ENCODE results near the gene PRCD. TPM values are rescaled to one million over a fixed set of nuclear protein-coding genes. Genes with fewer than 3 reads are reported as not detected.
A peak's percentile ranks its signal among the peaks of the same experiment; 100 is the strongest.

The PRCD gene
- total RNA-seq, 1 donor from 2014 or later, result 0.75 TPM

GRCh38 chr17:76501018-76501826 lies 38.6 kb upstream of the PRCD start, which contains the start of gene RHBDF2:
Gene RHBDF2 (minus strand): TSS chr17:76501423. CDS start chr17:76481524, 19,899 bp downstream.
- Mint-ChIP-seq H3K9me3 (no peaks in the 10 kb centered on the region), H3K27me3 (ENCODE audit: low read depth) (peaks cover 49% of the 10 kb centered on the region), H3K36me3 (ENCODE audit: low read depth) (no peaks in the 10 kb centered on the region), H3K4me3 (peak within 1 kb of the TSS; percentile 88), H3K27ac (ENCODE audit: unreplicated experiment) (peak within 1 kb of the TSS; percentile 83), H3K4me1 (peaks cover 17% of the 10 kb centered on the region)
- no peak for TF ChIP-seq CTCF (conservative IDR thresholded peaks at IDR 0.05)
- peak; percentile 71 for DNase-seq (ENCODE audit: low read depth, low spot score)

- DNase-seq (ENCODE audit: low read depth, low spot score), result no peak
- Mint-ChIP-seq H3K27ac (ENCODE audit: unreplicated experiment) (no peak overlapping the region), H3K9me3 (no peaks in the 10 kb centered on the region), H3K4me1 (peaks cover 17% of the 10 kb centered on the region), H3K36me3 (ENCODE audit: low read depth) (no peaks in the 10 kb centered on the region), H3K27me3 (ENCODE audit: low read depth) (peaks cover 54% of the 10 kb centered on the region), H3K4me3 (peak overlapping the region; percentile 88)
- no peak for TF ChIP-seq CTCF (conservative IDR thresholded peaks at IDR 0.05)
Observed at GRCh38 chr17:76501827-76502307, 38.0 kb upstream of the PRCD start.

GRCh38 chr17:76502341-76503211 lies 37.3 kb upstream of the PRCD start:
- H3K27me3 Mint-ChIP-seq (ENCODE audit: low read depth), result peaks cover 56% of the 10 kb centered on the region
- H3K36me3 Mint-ChIP-seq (ENCODE audit: low read depth), result no peaks in the 10 kb centered on the region
- DNase-seq (ENCODE audit: low read depth, low spot score), result no peak
- peak overlapping the region; percentile 36 for H3K4me3 Mint-ChIP-seq
- TF ChIP-seq CTCF (conservative IDR thresholded peaks at IDR 0.05), result no peak
- peaks cover 17% of the 10 kb centered on the region for H3K4me1 Mint-ChIP-seq
- no peaks in the 10 kb centered on the region for H3K9me3 Mint-ChIP-seq
- no peak overlapping the region for H3K27ac Mint-ChIP-seq (ENCODE audit: unreplicated experiment)

GRCh38 chr17:76504117-76504516 lies 35.7 kb upstream of the PRCD start:
- H3K27me3 Mint-ChIP-seq (ENCODE audit: low read depth), result peaks cover 56% of the 10 kb centered on the region
- no peak overlapping the region for H3K27ac Mint-ChIP-seq (ENCODE audit: unreplicated experiment)
- H3K9me3 Mint-ChIP-seq, result no peaks in the 10 kb centered on the region
- H3K4me3 Mint-ChIP-seq, result no peak overlapping the region
- DNase-seq (ENCODE audit: low read depth, low spot score), result no peak
- no peaks in the 10 kb centered on the region for H3K36me3 Mint-ChIP-seq (ENCODE audit: low read depth)
- no peak for TF ChIP-seq CTCF (conservative IDR thresholded peaks at IDR 0.05)
- H3K4me1 Mint-ChIP-seq, result peaks cover 5% of the 10 kb centered on the region
